Subcutaneous abdominal adipose tissue (tissue), 5 donors: ENCODE data around the gene LGR4.

Source experiments
- H3K27ac ChIP-seq: one replicate; pipeline ENCODE4 v1.7.0; 2013; ENCODE audit warnings: low read depth, mild to moderate bottlenecking, inconsistent platforms, low read length, moderate library complexity
- H3K27me3 ChIP-seq, 5 donors: one replicate each; pipeline ENCODE4 v1.7.0; 2013; ENCODE audit warnings: low read length in 5 of 5, inconsistent platforms in 1 of 5; ENCODE audit not compliant: control insufficient read depth in 5 of 5, insufficient read depth in 4 of 5
- H3K36me3 ChIP-seq, 5 donors: one replicate each; pipeline ENCODE4 v1.7.0; 2013; ENCODE audit warnings: low read length in 5 of 5; ENCODE audit not compliant: control insufficient read depth in 5 of 5, insufficient read depth in 5 of 5
- H3K4me1 ChIP-seq, 5 donors: one replicate each; pipeline ENCODE4 v1.7.0; 2013; ENCODE audit warnings: low read length in 5 of 5, mild to moderate bottlenecking in 3 of 5, moderate library complexity in 1 of 5; ENCODE audit not compliant: control insufficient read depth in 5 of 5, insufficient read depth in 5 of 5
- H3K4me3 ChIP-seq, 5 donors: one replicate each; pipeline ENCODE4 v1.7.0; 2013; ENCODE audit warnings: low read length in 5 of 5, low read depth in 1 of 5
- H3K9ac ChIP-seq, 5 donors: one replicate each; pipeline ENCODE4 v1.7.0; 2013; ENCODE audit warnings: low read length in 5 of 5, mild to moderate bottlenecking in 4 of 5, moderate library complexity in 3 of 5
- H3K9me3 ChIP-seq, 5 donors: one replicate each; pipeline ENCODE4 v1.7.0; 2013; ENCODE audit warnings: low read length in 5 of 5; ENCODE audit not compliant: control insufficient read depth in 5 of 5
- donor health status: healthy.
- donor health status: healthy.
- donor health status: healthy.
- donor health status: healthy.
- donor health status: healthy.

The LGR4 gene

DNA sequence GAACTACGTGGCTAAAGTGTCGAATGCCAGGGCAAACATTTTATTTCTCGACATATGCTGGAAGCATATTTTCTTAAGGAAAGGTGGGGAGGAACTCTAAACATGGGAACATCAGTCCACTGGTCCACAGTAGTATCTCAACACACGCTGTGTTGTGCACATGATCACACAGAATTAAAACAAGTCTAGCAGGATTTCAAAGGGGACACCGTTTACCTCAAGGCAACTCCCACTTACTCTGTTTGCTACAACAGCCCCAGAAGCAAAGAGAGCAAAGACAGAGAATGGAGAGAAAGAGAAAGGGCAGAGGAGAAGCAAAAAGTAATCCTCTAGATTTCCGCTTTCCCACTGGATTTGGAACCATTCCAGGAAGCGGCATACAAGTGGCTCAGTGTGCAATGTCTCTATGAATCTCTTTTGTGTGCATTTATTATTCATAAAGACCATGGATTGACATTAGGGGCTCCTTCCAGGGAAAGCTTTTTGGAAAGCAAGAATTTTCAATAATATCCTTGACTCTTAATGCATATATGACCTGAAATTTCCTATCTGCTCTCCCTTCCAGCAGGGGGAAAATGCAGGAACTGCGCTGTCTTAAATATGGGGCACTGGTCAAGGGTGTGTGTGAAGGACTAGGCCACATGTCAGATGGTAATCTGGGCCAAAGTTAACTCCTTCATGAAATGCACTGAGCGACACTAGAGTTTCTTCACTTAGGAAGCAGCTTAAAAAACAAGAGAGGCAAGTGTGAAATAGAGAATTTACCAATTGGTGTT is 74.8 kb downstream of the LGR4 start:
- H3K9ac ChIP-seq: no peak overlapping the region
- peaks cover 0 to 17% (median 6%) of the 10 kb centered on the region in 5 donors for H3K4me1 ChIP-seq
- no peaks in the 10 kb centered on the region for H3K27me3 ChIP-seq
- H3K9me3 ChIP-seq: no peaks in the 10 kb centered on the region
- no peaks in the 10 kb centered on the region for H3K36me3 ChIP-seq
- H3K4me3 ChIP-seq: no peak overlapping the region
- H3K27ac ChIP-seq: no peak overlapping the region

DNA sequence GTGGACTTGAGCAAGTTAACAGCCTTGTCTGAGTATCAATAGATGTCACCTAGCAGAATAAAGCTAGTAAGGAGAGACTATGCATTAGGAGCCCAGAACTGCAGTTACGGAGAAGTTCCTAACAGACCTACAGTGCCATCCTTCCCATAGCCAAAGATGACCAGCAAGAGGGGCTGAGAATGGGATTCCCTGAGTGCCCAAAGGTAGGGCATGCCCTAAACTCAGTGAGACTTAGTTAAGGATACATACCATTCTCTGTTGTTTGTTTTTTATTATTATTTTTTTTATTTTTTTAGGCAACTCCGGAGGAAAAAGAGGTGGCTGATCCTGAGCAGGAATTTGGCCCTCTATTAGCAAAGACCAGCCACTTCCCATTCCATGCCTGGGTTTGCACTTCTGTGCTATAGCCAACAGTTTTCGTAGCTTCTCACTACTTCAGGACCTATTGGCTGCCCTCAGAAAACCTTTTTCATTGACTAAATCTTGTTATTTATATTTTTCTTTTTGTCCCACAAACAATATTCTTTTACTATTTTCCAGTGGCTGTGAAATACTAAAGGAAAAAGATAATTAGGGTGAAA is 76.2 kb downstream of the LGR4 start:
- no peak overlapping the region for H3K27ac ChIP-seq
- H3K9ac ChIP-seq: no peak overlapping the region
- H3K4me3 ChIP-seq: no peak overlapping the region
- H3K9me3 ChIP-seq: no peaks in the 10 kb centered on the region
- H3K27me3 ChIP-seq: no peaks in the 10 kb centered on the region
- no peaks in the 10 kb centered on the region for H3K36me3 ChIP-seq
- H3K4me1 ChIP-seq: peaks cover 0 to 15% (median 6%) of the 10 kb centered on the region in 5 donors

DNA sequence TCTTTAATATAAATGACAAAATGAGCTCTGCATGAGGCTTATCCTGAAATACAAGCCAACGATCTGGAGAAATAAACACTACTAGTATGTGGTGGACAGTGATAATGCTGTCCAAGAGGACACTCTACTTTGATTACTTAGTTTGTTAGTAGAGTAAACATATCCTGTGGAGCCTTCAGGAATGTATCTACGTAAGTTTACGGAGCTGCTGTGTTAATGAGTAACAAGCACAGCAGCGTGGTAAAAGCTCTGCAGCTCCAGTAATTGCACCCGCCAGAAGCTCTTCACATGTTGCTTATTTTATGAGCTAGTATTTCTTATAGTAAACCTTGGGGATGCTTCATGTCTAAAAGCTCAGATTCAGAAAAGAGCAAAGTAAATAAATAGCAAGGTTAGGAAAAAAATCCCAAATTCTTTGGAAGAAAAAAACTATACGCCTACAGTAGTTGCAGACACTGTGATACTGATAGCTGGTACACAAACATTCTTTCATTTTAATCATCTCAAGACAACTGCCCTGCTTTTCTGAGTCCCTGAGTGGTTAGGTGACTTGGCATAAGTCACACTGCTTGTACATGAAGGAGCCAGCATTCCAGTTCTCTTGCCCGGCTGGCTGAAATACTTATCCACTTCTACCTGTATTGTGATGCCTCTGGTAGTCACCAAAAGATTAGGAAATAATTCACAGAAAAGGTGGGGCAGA is 76.9 kb downstream of the LGR4 start:
- H3K27me3 ChIP-seq: no peaks in the 10 kb centered on the region
- peaks cover 0 to 15% (median 6%) of the 10 kb centered on the region in 5 donors for H3K4me1 ChIP-seq
- no peaks in the 10 kb centered on the region for H3K9me3 ChIP-seq
- no peak overlapping the region for H3K9ac ChIP-seq
- H3K36me3 ChIP-seq: peaks cover 0 to 1% (median 0%) of the 10 kb centered on the region in 5 donors
- H3K4me3 ChIP-seq: no peak overlapping the region
- H3K27ac ChIP-seq: no peak overlapping the region

DNA sequence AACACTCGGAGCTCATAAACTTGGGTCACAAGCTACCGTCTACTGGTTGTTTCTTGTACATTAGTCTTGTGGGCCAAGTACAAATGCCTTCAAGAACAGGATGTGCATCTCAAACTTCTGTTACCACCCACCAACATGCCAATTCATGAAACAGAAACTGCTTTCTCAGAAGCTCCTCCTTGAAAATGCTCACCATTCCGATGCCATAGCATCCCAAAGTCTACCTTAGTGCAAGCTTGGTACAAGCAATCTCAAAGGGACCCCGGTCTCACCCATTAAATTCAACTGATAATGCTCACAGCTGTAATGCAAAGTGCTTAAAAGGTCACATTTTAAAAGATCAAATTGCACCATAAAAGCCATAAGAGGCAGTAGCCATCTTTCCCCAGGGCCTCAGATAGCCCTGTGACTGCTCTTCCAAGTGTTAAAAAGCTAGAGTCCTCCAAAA is 77.8 kb downstream of the LGR4 start:
- H3K27ac ChIP-seq: no peak overlapping the region
- H3K36me3 ChIP-seq: peaks cover 0 to 3% (median 0%) of the 10 kb centered on the region in 5 donors
- no peaks in the 10 kb centered on the region for H3K9me3 ChIP-seq
- H3K9ac ChIP-seq: no peak overlapping the region
- no peaks in the 10 kb centered on the region for H3K27me3 ChIP-seq
- peaks cover 0 to 15% (median 6%) of the 10 kb centered on the region in 5 donors for H3K4me1 ChIP-seq
- H3K4me3 ChIP-seq: no peak overlapping the region

DNA sequence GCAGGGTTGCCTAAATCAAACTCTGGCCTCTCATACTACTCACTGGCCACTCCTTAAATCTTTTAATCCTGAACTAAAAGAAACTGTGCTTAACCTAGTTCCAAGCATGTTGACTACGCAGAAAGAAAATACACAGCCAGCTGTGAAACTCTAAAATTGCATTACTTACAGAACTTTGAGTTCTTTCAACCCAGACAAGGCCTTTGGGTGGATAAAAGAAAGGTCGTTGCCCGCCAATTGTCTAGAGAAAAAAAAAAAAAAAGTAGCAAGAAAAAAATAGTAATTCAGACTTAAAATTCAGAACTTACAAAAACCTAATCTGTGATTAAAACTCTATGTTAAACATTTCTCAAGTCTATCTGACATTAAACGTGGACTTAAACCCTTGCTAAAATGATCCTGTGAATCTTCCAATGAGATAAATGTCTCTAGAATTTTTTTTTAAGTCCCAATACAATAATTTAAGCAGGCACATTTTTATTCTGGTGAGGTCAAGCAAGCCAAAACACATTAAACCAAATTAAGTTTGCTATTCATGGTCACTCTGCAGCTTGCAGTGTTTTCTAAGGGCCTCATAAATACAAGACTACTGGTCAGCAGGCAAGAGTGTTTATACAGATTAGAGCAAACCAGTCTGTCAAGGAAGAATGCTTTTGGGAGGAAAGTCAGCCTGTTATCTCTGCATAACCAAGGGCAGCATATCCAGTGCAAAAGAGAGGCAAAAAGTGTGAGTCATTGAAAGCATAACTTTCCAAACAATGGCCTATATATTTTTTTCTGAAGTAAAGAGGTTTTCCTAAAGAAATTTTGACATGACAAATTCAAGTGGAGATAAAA is 80.1 kb downstream of the LGR4 start:
- Histone ChIP-seq H3K9me3 (no peaks in the 10 kb centered on the region), H3K27ac (no peak overlapping the region), H3K4me1 (peaks cover 0 to 3% (median 0%) of the 10 kb centered on the region in 5 donors)

DNA sequence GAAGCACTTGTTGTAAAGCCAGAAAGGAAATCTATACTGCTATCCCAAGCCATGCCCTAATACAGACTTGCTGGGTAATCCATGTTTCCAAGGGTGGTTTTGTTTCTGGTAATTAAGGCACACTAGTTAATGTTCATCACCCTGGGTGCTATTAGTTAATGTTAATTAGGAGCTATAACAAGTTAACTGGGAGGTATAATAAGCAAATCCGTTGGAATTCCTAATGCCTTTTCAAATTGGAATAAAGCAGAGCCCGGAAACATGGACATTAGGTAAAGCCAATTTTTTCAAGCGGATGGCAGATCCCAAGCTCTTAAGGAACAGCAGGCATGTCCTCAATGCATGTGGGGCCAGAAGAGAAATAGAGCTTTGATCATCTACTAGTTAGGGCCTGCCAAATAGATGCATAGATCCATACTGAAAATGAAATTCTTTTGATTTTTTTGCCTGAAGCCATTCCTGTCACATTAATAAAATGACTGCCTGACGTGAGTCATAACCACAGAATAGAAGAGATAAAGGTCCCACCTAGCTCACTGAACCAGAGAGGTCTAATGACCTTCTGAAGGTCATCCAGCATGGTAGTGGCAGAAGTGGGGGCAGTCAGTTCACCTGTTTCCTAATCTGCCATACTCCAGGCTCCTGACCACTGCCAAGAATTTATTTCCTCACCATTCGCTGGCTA is 81.1 kb downstream of the LGR4 start:
- H3K27me3 ChIP-seq: no peaks in the 10 kb centered on the region
- no peaks in the 10 kb centered on the region for H3K9me3 ChIP-seq
- H3K27ac ChIP-seq: no peak overlapping the region
- no peaks in the 10 kb centered on the region for H3K4me1 ChIP-seq
- H3K36me3 ChIP-seq: peaks cover 0 to 3% (median 0%) of the 10 kb centered on the region in 5 donors
- no peak overlapping the region for H3K9ac ChIP-seq
- no peak overlapping the region for H3K4me3 ChIP-seq

More for the DNA sequence above, 80.1 kb downstream of the LGR4 start:
- H3K4me3 ChIP-seq: no peak overlapping the region
- H3K36me3 ChIP-seq: peaks cover 0 to 3% (median 0%) of the 10 kb centered on the region in 5 donors
- H3K9ac ChIP-seq: no peak overlapping the region
- H3K27me3 ChIP-seq: no peaks in the 10 kb centered on the region

DNA sequence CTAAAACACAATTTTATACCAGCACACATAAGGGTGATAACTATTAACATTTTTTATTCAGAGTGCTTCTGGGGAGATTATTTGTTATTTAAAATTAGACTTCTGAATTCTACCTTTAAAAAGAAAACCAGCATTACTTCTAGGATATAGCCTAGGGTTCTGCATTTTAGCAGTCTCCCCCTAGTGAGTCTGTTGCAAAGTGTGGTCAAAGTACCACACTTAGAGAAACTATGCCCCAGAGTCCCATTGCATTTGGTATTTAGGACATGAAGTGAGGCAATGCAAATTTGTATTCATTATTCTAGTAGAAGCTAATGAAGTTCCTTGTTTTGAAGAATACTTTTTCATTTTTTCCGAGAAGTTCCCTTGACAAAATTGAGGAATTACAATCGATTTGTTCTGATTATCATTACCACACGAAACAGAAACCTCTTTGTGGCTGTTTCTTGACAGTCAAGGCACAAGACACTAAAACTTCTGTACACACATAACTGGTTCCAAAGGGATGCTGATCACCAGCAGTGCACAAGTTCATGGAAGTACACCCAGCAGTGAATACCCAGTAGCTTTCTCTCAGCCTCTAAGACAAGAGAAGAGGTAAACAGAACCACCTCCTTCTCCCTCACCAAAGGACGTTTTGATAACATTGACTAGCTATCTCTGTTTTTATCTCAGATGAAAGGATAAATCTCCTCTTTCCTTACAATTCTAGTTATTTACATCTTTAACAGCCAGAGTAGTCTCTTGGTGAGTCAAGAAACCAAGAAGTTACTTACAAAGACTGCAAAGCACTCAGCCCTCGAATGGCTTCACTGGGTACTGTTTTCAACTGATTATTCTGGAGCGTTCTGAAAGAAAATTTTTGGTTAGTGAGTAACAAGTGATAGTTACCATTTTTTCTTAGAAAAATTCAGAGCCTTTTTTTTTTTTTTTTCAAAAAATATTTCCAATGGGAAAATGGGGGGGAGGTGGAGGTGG is 82.0 kb downstream of the LGR4 start:
- no peak overlapping the region for H3K9ac ChIP-seq
- H3K36me3 ChIP-seq: peaks cover 0 to 3% (median 0%) of the 10 kb centered on the region in 5 donors
- H3K27ac ChIP-seq: no peak overlapping the region
- no peak overlapping the region for H3K4me3 ChIP-seq
- H3K9me3 ChIP-seq: no peaks in the 10 kb centered on the region
- no peaks in the 10 kb centered on the region for H3K27me3 ChIP-seq
- no peaks in the 10 kb centered on the region for H3K4me1 ChIP-seq

DNA sequence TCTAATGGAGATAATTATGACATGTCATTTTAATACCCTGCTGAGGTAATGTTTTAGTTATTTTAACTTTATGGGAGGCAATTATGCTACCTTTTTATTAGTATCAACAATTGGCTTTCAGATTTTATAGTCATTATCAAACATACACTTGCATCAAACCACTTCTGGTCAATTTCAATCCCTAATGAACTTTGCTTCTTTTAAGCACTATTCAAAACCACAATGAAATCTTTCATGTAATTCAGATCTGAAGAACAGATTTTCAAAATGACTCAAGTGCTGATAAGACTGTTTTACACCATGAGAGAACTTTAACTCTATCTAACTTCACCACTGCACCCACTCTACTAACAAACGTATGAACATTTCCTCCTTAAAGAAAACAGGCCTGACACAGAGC is 83.7 kb downstream of the LGR4 start:
- no peaks in the 10 kb centered on the region for H3K4me1 ChIP-seq
- no peak overlapping the region for H3K27ac ChIP-seq
- no peak overlapping the region for H3K4me3 ChIP-seq
- no peaks in the 10 kb centered on the region for H3K9me3 ChIP-seq
- no peak overlapping the region for H3K9ac ChIP-seq
- no peaks in the 10 kb centered on the region for H3K27me3 ChIP-seq
- peaks cover 0 to 10% (median 8%) of the 10 kb centered on the region in 5 donors for H3K36me3 ChIP-seq
